ENCODE data around the gene SCART1.
"Not testable (repeated sequence)": the region's sequence is repeated elsewhere in the genome, so short reads cannot be mapped to it uniquely, and the experiment has no call there.

Gene SCART1

DNA sequence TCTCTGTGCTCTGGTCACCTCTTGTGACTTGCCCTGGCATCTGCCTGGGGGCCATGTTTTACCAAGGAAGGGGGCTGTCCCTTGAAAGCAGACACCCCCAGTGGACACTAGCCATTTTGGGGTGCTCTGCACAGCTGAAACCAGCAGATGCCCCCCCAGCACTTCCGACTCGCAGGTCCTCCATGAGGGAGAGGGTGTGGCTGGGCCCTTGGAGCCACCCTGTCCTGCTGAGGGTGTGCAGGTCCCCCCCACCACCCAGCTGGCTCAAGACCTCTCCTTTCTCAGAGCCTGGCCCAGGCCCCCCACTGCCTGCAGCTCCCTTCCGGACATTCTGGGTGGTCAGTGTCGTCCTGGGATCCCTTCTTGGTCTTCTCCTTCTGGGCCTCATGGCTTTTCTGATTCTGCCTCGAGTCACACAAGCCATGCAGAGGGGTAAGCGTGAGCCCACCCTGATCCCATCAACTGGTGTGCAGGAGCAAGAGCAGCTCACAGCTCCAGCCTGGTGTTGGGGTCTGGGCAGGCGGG is 12.3 kb downstream of the SCART1 start:
- Histone ChIP-seq H3K4me3 (ENCODE audit: insufficient read depth, low read length, poor library complexity, severe bottlenecking) (no peak overlapping the region), H3K36me3 (ENCODE audit: low read length) (no peaks in the 10 kb centered on the region), H3K79me2 (ENCODE audit: insufficient read depth, low read length) (no peaks in the 10 kb centered on the region), H3F3A (ENCODE audit: insufficient read depth) (no peaks in the 10 kb centered on the region), H3K9ac (ENCODE audit: low read length) (no peak overlapping the region), H3K27me3 (ENCODE audit: low read length) (no peaks in the 10 kb centered on the region), H3K4me2 (ENCODE audit: low read depth, low read length, poor library complexity, severe bottlenecking) (no peak overlapping the region), H2AFZ (ENCODE audit: low read depth, low read length, severe bottlenecking) (no peak overlapping the region), H3K9me3 (ENCODE audit: insufficient read depth, low read length) (no peaks in the 10 kb centered on the region), H4K20me1 (ENCODE audit: low read depth, low read length) (no peaks in the 10 kb centered on the region), H3K27ac (ENCODE audit: low read depth, low read length) (no peak overlapping the region), H3K9me2 (replicated peaks; ENCODE audit: insufficient read depth, low read length) (no peaks in the 10 kb centered on the region)
- no peak for TF ChIP-seq EZH2phosphoT487 (conservative IDR thresholded peaks at IDR 0.05; ENCODE audit: low read length)

GRCh38 chr10:133466683-133467275 is 13.0 kb downstream of the SCART1 start:
- no peaks in the 10 kb centered on the region for H3K9me3 ChIP-seq (ENCODE audit: insufficient read depth, low read length)
- H3K9me2 ChIP-seq (replicated peaks; ENCODE audit: insufficient read depth, low read length) = no peaks in the 10 kb centered on the region
- no peaks in the 10 kb centered on the region for H4K20me1 ChIP-seq (ENCODE audit: low read depth, low read length)
- TF ChIP-seq, protein P1, sequence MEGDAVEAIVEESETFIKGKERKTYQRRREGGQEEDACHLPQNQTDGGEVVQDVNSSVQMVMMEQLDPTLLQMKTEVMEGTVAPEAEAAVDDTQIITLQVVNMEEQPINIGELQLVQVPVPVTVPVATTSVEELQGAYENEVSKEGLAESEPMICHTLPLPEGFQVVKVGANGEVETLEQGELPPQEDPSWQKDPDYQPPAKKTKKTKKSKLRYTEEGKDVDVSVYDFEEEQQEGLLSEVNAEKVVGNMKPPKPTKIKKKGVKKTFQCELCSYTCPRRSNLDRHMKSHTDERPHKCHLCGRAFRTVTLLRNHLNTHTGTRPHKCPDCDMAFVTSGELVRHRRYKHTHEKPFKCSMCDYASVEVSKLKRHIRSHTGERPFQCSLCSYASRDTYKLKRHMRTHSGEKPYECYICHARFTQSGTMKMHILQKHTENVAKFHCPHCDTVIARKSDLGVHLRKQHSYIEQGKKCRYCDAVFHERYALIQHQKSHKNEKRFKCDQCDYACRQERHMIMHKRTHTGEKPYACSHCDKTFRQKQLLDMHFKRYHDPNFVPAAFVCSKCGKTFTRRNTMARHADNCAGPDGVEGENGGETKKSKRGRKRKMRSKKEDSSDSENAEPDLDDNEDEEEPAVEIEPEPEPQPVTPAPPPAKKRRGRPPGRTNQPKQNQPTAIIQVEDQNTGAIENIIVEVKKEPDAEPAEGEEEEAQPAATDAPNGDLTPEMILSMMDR (IDR thresholded peaks at IDR 0.05; ENCODE audit: insufficient read depth, low read length, poor library complexity, severe bottlenecking) = no peak
- TF ChIP-seq EZH2phosphoT487 (conservative IDR thresholded peaks at IDR 0.05; ENCODE audit: low read length) = no peak
- H3K36me3 ChIP-seq (ENCODE audit: low read length) = no peaks in the 10 kb centered on the region
- no peak overlapping the region for H3K27ac ChIP-seq (ENCODE audit: low read depth, low read length)
- no peak overlapping the region for H3K9ac ChIP-seq (ENCODE audit: low read length)
- no peak overlapping the region for H2AFZ ChIP-seq (ENCODE audit: low read depth, low read length, severe bottlenecking)
- H3K27me3 ChIP-seq (ENCODE audit: low read length) = no peaks in the 10 kb centered on the region
- H3K4me2 ChIP-seq (ENCODE audit: low read depth, low read length, poor library complexity, severe bottlenecking) = no peak overlapping the region
- H3K4me3 ChIP-seq (ENCODE audit: insufficient read depth, low read length, poor library complexity, severe bottlenecking) = no peak overlapping the region
- no peaks in the 10 kb centered on the region for H3F3A ChIP-seq (ENCODE audit: insufficient read depth)
- H3K79me2 ChIP-seq (ENCODE audit: insufficient read depth, low read length) = no peaks in the 10 kb centered on the region

DNA sequence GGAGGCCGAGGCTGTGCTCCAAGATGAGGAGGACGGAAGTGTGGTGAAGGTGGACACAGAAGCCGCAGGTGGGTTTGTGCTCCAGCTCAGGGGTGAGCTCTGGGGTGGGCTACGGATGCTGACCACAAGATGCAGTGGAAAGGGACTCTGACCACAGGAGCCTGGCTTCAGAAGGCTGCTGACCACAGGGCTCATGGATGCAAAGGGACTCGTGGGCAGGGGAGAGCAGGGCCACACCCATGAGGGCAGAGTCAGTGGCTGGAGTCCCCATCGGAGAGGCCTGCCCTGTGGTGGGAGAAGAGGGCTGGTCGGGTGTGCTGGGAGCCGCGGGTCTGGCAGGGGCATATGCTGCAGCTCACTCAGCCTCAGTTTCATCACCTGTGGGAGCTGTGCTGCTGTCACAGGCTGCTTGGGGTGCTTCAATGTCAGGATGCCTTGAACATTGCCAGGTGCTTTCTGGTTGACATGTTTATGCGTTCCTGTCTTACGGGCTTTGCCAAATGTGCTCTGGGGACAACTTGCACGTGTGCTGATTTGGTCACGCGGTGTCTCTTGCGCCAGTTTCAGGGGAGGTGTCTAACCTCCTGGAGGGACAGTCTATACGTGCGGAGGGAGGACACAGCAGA is 13.7 kb downstream of the SCART1 start:
- H4K20me1 ChIP-seq (ENCODE audit: low read depth, low read length) = no peaks in the 10 kb centered on the region
- H3K4me3 ChIP-seq (ENCODE audit: insufficient read depth, low read length, poor library complexity, severe bottlenecking) = no peak overlapping the region
- H3K36me3 ChIP-seq (ENCODE audit: low read length) = no peaks in the 10 kb centered on the region
- no peaks in the 10 kb centered on the region for H3F3A ChIP-seq (ENCODE audit: insufficient read depth)
- H3K9me2 ChIP-seq (replicated peaks; ENCODE audit: insufficient read depth, low read length) = no peaks in the 10 kb centered on the region
- H2AFZ ChIP-seq (ENCODE audit: low read depth, low read length, severe bottlenecking) = no peak overlapping the region
- no peak overlapping the region for H3K9ac ChIP-seq (ENCODE audit: low read length)
- H3K27me3 ChIP-seq (ENCODE audit: low read length) = no peaks in the 10 kb centered on the region
- no peak overlapping the region for H3K4me2 ChIP-seq (ENCODE audit: low read depth, low read length, poor library complexity, severe bottlenecking)
- TF ChIP-seq EZH2phosphoT487 (conservative IDR thresholded peaks at IDR 0.05; ENCODE audit: low read length) = no peak
- TF ChIP-seq, protein P1 (IDR thresholded peaks at IDR 0.05; ENCODE audit: insufficient read depth, low read length, poor library complexity, severe bottlenecking) = no peak
- no peaks in the 10 kb centered on the region for H3K79me2 ChIP-seq (ENCODE audit: insufficient read depth, low read length)
- H3K27ac ChIP-seq (ENCODE audit: low read depth, low read length) = no peak overlapping the region
- H3K9me3 ChIP-seq (ENCODE audit: insufficient read depth, low read length) = no peaks in the 10 kb centered on the region

GRCh38 chr10:133469205-133469604 is 15.5 kb downstream of the SCART1 start:
- not testable (repeated sequence) for H3K36me3 ChIP-seq (ENCODE audit: low read length); H4K20me1 ChIP-seq (ENCODE audit: low read depth, low read length); H2AFZ ChIP-seq (ENCODE audit: low read depth, low read length, severe bottlenecking); H3F3A ChIP-seq (ENCODE audit: insufficient read depth); H3K9me2 ChIP-seq (replicated peaks; ENCODE audit: insufficient read depth, low read length); H3K4me3 ChIP-seq (ENCODE audit: insufficient read depth, low read length, poor library complexity, severe bottlenecking); H3K27ac ChIP-seq (ENCODE audit: low read depth, low read length); H3K9me3 ChIP-seq (ENCODE audit: insufficient read depth, low read length); H3K27me3 ChIP-seq (ENCODE audit: low read length); H3K9ac ChIP-seq (ENCODE audit: low read length); H3K4me2 ChIP-seq (ENCODE audit: low read depth, low read length, poor library complexity, severe bottlenecking); H3K79me2 ChIP-seq (ENCODE audit: insufficient read depth, low read length)

All from SU-DHL-6 (cell line).